CD4-positive, alpha-beta T cell treated with Interleukin-17A for 4 hours (primary cell): ENCODE data around the gene ARL6IP1.
"Not testable (repeated sequence)": the region's sequence is repeated elsewhere in the genome, so short reads cannot be mapped to it uniquely, and the experiment has no call there.

ENCODE experiments used
- DNase-seq: peaks from one replicate; pipeline ENCODE4 v3.0.0-alpha.2; 2020; ENCODE audit warnings: mixed read lengths

Gene ARL6IP1

GRCh38 chr16:18757960-18758660, 43.2 kb downstream of the ARL6IP1 start:
- not testable (repeated sequence) for DNase-seq

GRCh38 chr16:18756639-18757038, 44.7 kb downstream of the ARL6IP1 start:
- peak; percentile 5 for DNase-seq

- not testable (repeated sequence) for DNase-seq
Observed at GRCh38 chr16:18742870-18743269, 58.5 kb downstream of the ARL6IP1 start.
